Upper lobe of left lung (tissue), 4 donors: Measurements from ENCODE around the gene A1BG.

ENCODE experiments used
- POLR2A ChIP-seq, 4 donors: fragments of 450-650 bp; IDR thresholded peaks; one replicate each; pipeline ENCODE4 v1.5.1; 2016 to 2017; ENCODE audit warnings: antibody characterized with exemption in 4 of 4, mild to moderate bottlenecking in 2 of 4
- TF ChIP-seq, protein P1 (sequence below), 6 experiments: fragments of 450-650 bp in 4 of 6; fragments of 200-600 bp in 2 of 6; sonication (generic) in 2 of 6; IDR thresholded peaks; one replicate each; pipeline ENCODE4 v1.5.1; 2016 to 2019; ENCODE audit warnings: antibody characterized with exemption in 6 of 6

DNA sequence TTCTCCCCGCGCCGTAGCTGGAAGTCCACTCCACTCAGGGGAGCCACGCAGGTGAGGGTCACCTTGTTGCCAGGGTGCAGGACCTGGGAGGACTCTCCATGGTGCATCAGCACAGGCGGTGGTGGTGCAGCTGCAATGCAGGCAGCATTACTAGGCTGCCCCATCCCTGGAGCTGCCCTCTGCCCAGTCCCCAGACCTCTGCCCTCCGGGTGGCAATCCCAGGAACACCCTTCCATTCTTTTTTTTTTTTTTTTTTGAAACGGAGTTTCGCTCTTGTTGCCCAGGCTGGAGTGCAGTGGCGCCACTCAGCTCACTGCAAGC is 1.8 kb downstream of the A1BG start:
- TF ChIP-seq POLR2A (IDR thresholded peaks at IDR 0.05): no peak
- TF ChIP-seq, protein P1, sequence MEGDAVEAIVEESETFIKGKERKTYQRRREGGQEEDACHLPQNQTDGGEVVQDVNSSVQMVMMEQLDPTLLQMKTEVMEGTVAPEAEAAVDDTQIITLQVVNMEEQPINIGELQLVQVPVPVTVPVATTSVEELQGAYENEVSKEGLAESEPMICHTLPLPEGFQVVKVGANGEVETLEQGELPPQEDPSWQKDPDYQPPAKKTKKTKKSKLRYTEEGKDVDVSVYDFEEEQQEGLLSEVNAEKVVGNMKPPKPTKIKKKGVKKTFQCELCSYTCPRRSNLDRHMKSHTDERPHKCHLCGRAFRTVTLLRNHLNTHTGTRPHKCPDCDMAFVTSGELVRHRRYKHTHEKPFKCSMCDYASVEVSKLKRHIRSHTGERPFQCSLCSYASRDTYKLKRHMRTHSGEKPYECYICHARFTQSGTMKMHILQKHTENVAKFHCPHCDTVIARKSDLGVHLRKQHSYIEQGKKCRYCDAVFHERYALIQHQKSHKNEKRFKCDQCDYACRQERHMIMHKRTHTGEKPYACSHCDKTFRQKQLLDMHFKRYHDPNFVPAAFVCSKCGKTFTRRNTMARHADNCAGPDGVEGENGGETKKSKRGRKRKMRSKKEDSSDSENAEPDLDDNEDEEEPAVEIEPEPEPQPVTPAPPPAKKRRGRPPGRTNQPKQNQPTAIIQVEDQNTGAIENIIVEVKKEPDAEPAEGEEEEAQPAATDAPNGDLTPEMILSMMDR (IDR thresholded peaks at IDR 0.05): no peak
